ENCODE data around the gene LARGE1.

Gene LARGE1

GRCh38 chr22:33914699-33915098 lies 5.6 kb downstream of the LARGE1 start:
- no peak overlapping the region for H3K27ac ChIP-seq
- TF ChIP-seq CTCF (IDR thresholded peaks at IDR 0.05) (no peak), ZFX (IDR thresholded peaks at IDR 0.05; ENCODE audit: borderline replicate concordance) (no peak)

- TF ChIP-seq ZFX (IDR thresholded peaks at IDR 0.05; ENCODE audit: borderline replicate concordance) (no peak), CTCF (IDR thresholded peaks at IDR 0.05) (no peak)
- no peak overlapping the region for H3K27ac ChIP-seq
Observed at GRCh38 chr22:33914131-33914530, 6.1 kb downstream of the LARGE1 start.

- TF ChIP-seq CTCF (IDR thresholded peaks at IDR 0.05) (no peak), ZFX (IDR thresholded peaks at IDR 0.05; ENCODE audit: borderline replicate concordance) (no peak)
- H3K27ac ChIP-seq, result no peak overlapping the region
Observed at GRCh38 chr22:33913188-33913587, 7.1 kb downstream of the LARGE1 start.

- no peak for TF ChIP-seq CTCF (IDR thresholded peaks at IDR 0.05)
- TF ChIP-seq ZFX (IDR thresholded peaks at IDR 0.05; ENCODE audit: borderline replicate concordance), result no peak
- no peak overlapping the region for H3K27ac ChIP-seq
Observed at GRCh38 chr22:33909911-33910310, 10.4 kb downstream of the LARGE1 start.

GRCh38 chr22:33909075-33909458 lies 11.2 kb downstream of the LARGE1 start:
- no peak for TF ChIP-seq CTCF (IDR thresholded peaks at IDR 0.05)
- no peak for TF ChIP-seq ZFX (IDR thresholded peaks at IDR 0.05; ENCODE audit: borderline replicate concordance)
- H3K27ac ChIP-seq, result no peak overlapping the region

- no peak for TF ChIP-seq CTCF (IDR thresholded peaks at IDR 0.05)
- TF ChIP-seq ZFX (IDR thresholded peaks at IDR 0.05; ENCODE audit: borderline replicate concordance), result no peak
- no peak overlapping the region for H3K27ac ChIP-seq
Observed at GRCh38 chr22:33908171-33909074, 11.9 kb downstream of the LARGE1 start.

- H3K27ac ChIP-seq, result no peak overlapping the region
- TF ChIP-seq CTCF (IDR thresholded peaks at IDR 0.05), result no peak
- TF ChIP-seq ZFX (IDR thresholded peaks at IDR 0.05; ENCODE audit: borderline replicate concordance), result no peak
Observed at GRCh38 chr22:33906954-33907353, 13.3 kb downstream of the LARGE1 start.
